Liver (tissue), 9 donors: Measurements from ENCODE around the gene GNAS-AS1. TPM values are rescaled to one million over a fixed set of nuclear protein-coding genes. Genes with fewer than 3 reads are reported as not detected.

Experiments used
- DNase-seq: peaks from one replicate; pipeline ENCODE4 v3.0.0-alpha.2; 2017; ENCODE audit warnings: low spot score
- H3K27ac ChIP-seq, 2 donors: one replicate each; pipeline ENCODE4 v1.7.0; 2013; ENCODE audit warnings: inconsistent platforms in 2 of 2, low read length in 2 of 2, control low read depth in 1 of 2, low read depth in 1 of 2, mild to moderate bottlenecking in 1 of 2
- H3K27me3 ChIP-seq, 4 donors: one replicate each; pipeline versions ENCODE4 v1.6.1 to v1.7.0; 2013; ENCODE audit warnings: low read length in 3 of 4, inconsistent platforms in 1 of 4, mild to moderate bottlenecking in 1 of 4, moderate library complexity in 1 of 4; ENCODE audit not compliant: control insufficient read depth in 4 of 4, insufficient read depth in 4 of 4
- H3K36me3 ChIP-seq, 4 donors: one replicate each; pipeline versions ENCODE4 v1.6.1 to v1.7.0; 2013; ENCODE audit warnings: low read length in 3 of 4, mild to moderate bottlenecking in 3 of 4, low read depth in 1 of 4, moderate library complexity in 1 of 4; ENCODE audit not compliant: control insufficient read depth in 4 of 4, insufficient read depth in 3 of 4
- H3K4me1 ChIP-seq, 4 donors: one replicate each; pipeline versions ENCODE4 v1.6.1 to v1.7.0; 2013; ENCODE audit warnings: low read length in 3 of 4, mild to moderate bottlenecking in 3 of 4, moderate library complexity in 1 of 4; ENCODE audit not compliant: control insufficient read depth in 4 of 4, insufficient read depth in 4 of 4
- H3K4me3 ChIP-seq, 3 donors: one replicate each; pipeline versions ENCODE4 v1.6.1 to v1.7.0; 2013; ENCODE audit warnings: low read length in 3 of 3, control low read depth in 1 of 3, low read depth in 1 of 3, mild to moderate bottlenecking in 1 of 3
- H3K9ac ChIP-seq, 2 donors: one replicate each; pipeline ENCODE4 v1.7.0; 2013; ENCODE audit warnings: low read length in 2 of 2, mild to moderate bottlenecking in 2 of 2, moderate library complexity in 2 of 2, control low read depth in 1 of 2, low read depth in 1 of 2
- H3K9me3 ChIP-seq, 4 donors: one replicate each; pipeline versions ENCODE4 v1.6.1 to v1.7.0; 2013; ENCODE audit warnings: low read length in 3 of 4; ENCODE audit not compliant: control insufficient read depth in 4 of 4
- CTCF ChIP-seq: fragments of 150-350 bp; IDR thresholded peaks from 2 replicates; pipeline ENCODE4 v1.5.1; 2017; ENCODE audit warnings: improper control_type of control experiment, low read depth, low read length; ENCODE audit not compliant: missing input control
- EGR1 ChIP-seq, 2 donors: IDR thresholded peaks; 2 replicates each; pipeline ENCODE4 v1.6.1; 2016 to 2018; ENCODE audit warnings: antibody characterized with exemption in 2 of 2, low read depth in 2 of 2
- FOXA1 ChIP-seq: IDR thresholded peaks from 2 replicates; pipeline ENCODE4 v1.6.1; 2016; ENCODE audit warnings: antibody characterized with exemption
- FOXA2 ChIP-seq: IDR thresholded peaks from 2 replicates; pipeline ENCODE4 v1.6.1; 2016; ENCODE audit warnings: antibody characterized with exemption
- GABPA ChIP-seq, 2 donors: IDR thresholded peaks in 1 of 2; conservative IDR thresholded peaks in 1 of 2; 2 replicates each; pipeline ENCODE4 v1.6.1; 2016; ENCODE audit warnings: antibody characterized with exemption in 2 of 2, mild to moderate bottlenecking in 1 of 2, moderate library complexity in 1 of 2
- HNF4A ChIP-seq, 2 donors: conservative IDR thresholded peaks; 2 replicates each; pipeline ENCODE4 v1.6.1; 2016; ENCODE audit warnings: antibody characterized with exemption in 2 of 2, mild to moderate bottlenecking in 2 of 2
- HNF4G ChIP-seq: IDR thresholded peaks from 2 replicates; pipeline ENCODE4 v1.6.1; 2016; ENCODE audit warnings: antibody characterized with exemption
- JUND ChIP-seq, 2 donors: IDR thresholded peaks; 2 replicates each; pipeline ENCODE4 v1.6.1; 2016; ENCODE audit warnings: antibody characterized with exemption in 2 of 2
- NR2F2 ChIP-seq: IDR thresholded peaks from 2 replicates; pipeline ENCODE4 v1.6.1; 2016; ENCODE audit warnings: antibody characterized with exemption
- RAD21 ChIP-seq, 2 donors: IDR thresholded peaks; 2 replicates each; pipeline ENCODE4 v1.6.1; 2016; ENCODE audit warnings: antibody characterized with exemption in 2 of 2, mild to moderate bottlenecking in 2 of 2
- RXRA ChIP-seq, 2 donors: IDR thresholded peaks; 2 replicates each; pipeline ENCODE4 v1.6.1; 2017 to 2018; ENCODE audit warnings: antibody characterized with exemption in 2 of 2, mild to moderate bottlenecking in 1 of 2
- SP1 ChIP-seq: IDR thresholded peaks from 2 replicates; pipeline ENCODE4 v1.6.1; 2018; ENCODE audit warnings: antibody characterized with exemption, mild to moderate bottlenecking
- TAF1 ChIP-seq: conservative IDR thresholded peaks from 2 replicates; pipeline ENCODE4 v1.6.1; 2016; ENCODE audit warnings: antibody characterized with exemption, mild to moderate bottlenecking
- YY1 ChIP-seq: IDR thresholded peaks from 2 replicates; pipeline ENCODE4 v1.6.1; 2016; ENCODE audit warnings: antibody characterized with exemption, mild to moderate bottlenecking
- WGBS: extraction: QIAGEN DNeasy Blood & Tissue Kit; methylation state at CpG from one replicate; pipeline ENCODE4 v1.1.7; 2013; 5-methylcytosine and 5-hydroxymethylcytosine counted together
- polyA plus RNA-seq, 2 donors: library from polyadenylated mRNA; stranded (reverse) in 1 of 2; unstranded in 1 of 2; fragments of 200-250 nt in 1 of 2; fragments of >200 nt in 1 of 2; fragmentation: Nextera tagmentation in 1 of 2; extraction: Ambion mirVana in 1 of 2; gene quantifications; one replicate each; pipeline versions ENCODE4 v1.2.1 to v1.2.3, GENCODE V29; 2013 to 2015
- total RNA-seq, 2 donors: library from RNA; depleted of rRNA; stranded (reverse); fragments of >200 nt; gene quantifications; one replicate each; pipeline ENCODE4 v1.2.3, GENCODE V29; 2014
- TF ChIP-seq, protein P1 (sequence below): IDR thresholded peaks from 2 replicates; pipeline ENCODE4 v1.6.1; 2016; ENCODE audit warnings: antibody characterized with exemption
- TF ChIP-seq, protein P2 (sequence below): IDR thresholded peaks from 2 replicates; pipeline ENCODE4 v1.6.1; 2016; ENCODE audit warnings: antibody characterized with exemption
- TF ChIP-seq, protein P3 (sequence below): IDR thresholded peaks from 2 replicates; pipeline ENCODE4 v1.6.1; 2016; ENCODE audit warnings: antibody characterized with exemption
- TF ChIP-seq, protein P4 (sequence below): IDR thresholded peaks from 2 replicates; pipeline ENCODE4 v1.6.1; 2016; ENCODE audit warnings: antibody characterized with exemption, mild to moderate bottlenecking
- donor health status: healthy.
- donor health status: healthy.
- donor health status: healthy.
- donor health status: healthy.
- donor health status: healthy.

Gene GNAS-AS1
- total and polyA plus RNA-seq, 4 donors, result 0.08 to 0.42 (median 0.09) TPM; not detected in 1

GRCh38 chr20:58776109-58776508 is 74.6 kb downstream of the GNAS-AS1 start:
- Histone ChIP-seq H3K36me3 (no peaks in the 10 kb centered on the region), H3K27ac (no peak overlapping the region), H3K9me3 (no peaks in the 10 kb centered on the region), H3K9ac (no peak overlapping the region), H3K27me3 (peaks cover 0 to 2% (median 0%) of the 10 kb centered on the region in 4 donors), H3K4me1 (no peaks in the 10 kb centered on the region), H3K4me3 (no peak overlapping the region)
- 76% methylated on average over 3 of the region's 3 CpGs for WGBS
- no peak for DNase-seq
- TF ChIP-seq EGR1 (IDR thresholded peaks at IDR 0.05; ENCODE audit: low read depth in 2 of 2) (no peak), HNF4A (conservative IDR thresholded peaks at IDR 0.05) (no peak), FOXA2 (no peak), TAF1 (no peak), HNF4G (no peak), JUND (IDR thresholded peaks at IDR 0.05) (no peak), RXRA (IDR thresholded peaks at IDR 0.05) (no peak), CTCF (no peak)
- TF ChIP-seq, protein P1, sequence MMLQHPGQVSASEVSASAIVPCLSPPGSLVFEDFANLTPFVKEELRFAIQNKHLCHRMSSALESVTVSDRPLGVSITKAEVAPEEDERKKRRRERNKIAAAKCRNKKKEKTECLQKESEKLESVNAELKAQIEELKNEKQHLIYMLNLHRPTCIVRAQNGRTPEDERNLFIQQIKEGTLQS, result no peak

DNA sequence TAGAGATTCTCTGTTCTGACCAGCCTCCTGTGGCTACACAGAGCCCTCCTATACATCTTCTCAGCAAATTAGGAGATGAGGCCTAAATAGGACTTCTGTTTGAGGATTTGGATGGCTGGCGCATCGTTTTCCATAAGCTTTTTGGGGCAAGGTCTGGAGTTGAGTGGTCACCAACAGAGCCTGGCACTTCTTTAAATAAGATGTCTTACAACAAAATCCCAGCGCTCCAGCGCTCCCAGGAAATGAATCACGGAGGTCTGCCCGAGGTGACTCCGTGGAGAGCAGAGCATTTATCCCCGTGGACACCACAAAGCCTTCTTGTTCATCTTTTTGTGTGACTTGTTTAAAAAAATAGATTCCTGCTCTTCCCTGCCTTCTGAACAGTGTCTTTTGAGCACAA is 75.3 kb downstream of the GNAS-AS1 start:
- WGBS, result 85% methylated on average over 8 of the region's 8 CpGs
- H3K27ac ChIP-seq, result no peak overlapping the region
- H3K27me3 ChIP-seq, result peaks cover 0 to 2% (median 0%) of the 10 kb centered on the region in 4 donors
- no peaks in the 10 kb centered on the region for H3K4me1 ChIP-seq
- H3K4me3 ChIP-seq, result no peak overlapping the region
- DNase-seq, result no peak
- TF ChIP-seq FOXA1 (no peak), HNF4G (no peak), RAD21 (IDR thresholded peaks at IDR 0.05) (no peak), JUND (IDR thresholded peaks at IDR 0.05) (no peak), FOXA2 (no peak), SP1 (no peak), HNF4A (conservative IDR thresholded peaks at IDR 0.05) (no peak), CTCF (no peak), EGR1 (IDR thresholded peaks at IDR 0.05; ENCODE audit: low read depth in 2 of 2) (no peak), YY1 (no peak), GABPA (IDR thresholded peaks at IDR 0.05 in 1 of 2, conservative IDR thresholded peaks at IDR 0.05 in 1 of 2) (no peak), NR2F2 (no peak)
- TF ChIP-seq, protein P2, sequence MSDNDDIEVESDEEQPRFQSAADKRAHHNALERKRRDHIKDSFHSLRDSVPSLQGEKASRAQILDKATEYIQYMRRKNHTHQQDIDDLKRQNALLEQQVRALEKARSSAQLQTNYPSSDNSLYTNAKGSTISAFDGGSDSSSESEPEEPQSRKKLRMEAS, result no peak
- TF ChIP-seq, protein P3, sequence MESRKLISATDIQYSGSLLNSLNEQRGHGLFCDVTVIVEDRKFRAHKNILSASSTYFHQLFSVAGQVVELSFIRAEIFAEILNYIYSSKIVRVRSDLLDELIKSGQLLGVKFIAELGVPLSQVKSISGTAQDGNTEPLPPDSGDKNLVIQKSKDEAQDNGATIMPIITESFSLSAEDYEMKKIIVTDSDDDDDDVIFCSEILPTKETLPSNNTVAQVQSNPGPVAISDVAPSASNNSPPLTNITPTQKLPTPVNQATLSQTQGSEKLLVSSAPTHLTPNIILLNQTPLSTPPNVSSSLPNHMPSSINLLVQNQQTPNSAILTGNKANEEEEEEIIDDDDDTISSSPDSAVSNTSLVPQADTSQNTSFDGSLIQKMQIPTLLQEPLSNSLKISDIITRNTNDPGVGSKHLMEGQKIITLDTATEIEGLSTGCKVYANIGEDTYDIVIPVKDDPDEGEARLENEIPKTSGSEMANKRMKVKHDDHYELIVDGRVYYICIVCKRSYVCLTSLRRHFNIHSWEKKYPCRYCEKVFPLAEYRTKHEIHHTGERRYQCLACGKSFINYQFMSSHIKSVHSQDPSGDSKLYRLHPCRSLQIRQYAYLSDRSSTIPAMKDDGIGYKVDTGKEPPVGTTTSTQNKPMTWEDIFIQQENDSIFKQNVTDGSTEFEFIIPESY, result no peak
- TF ChIP-seq, protein P4, sequence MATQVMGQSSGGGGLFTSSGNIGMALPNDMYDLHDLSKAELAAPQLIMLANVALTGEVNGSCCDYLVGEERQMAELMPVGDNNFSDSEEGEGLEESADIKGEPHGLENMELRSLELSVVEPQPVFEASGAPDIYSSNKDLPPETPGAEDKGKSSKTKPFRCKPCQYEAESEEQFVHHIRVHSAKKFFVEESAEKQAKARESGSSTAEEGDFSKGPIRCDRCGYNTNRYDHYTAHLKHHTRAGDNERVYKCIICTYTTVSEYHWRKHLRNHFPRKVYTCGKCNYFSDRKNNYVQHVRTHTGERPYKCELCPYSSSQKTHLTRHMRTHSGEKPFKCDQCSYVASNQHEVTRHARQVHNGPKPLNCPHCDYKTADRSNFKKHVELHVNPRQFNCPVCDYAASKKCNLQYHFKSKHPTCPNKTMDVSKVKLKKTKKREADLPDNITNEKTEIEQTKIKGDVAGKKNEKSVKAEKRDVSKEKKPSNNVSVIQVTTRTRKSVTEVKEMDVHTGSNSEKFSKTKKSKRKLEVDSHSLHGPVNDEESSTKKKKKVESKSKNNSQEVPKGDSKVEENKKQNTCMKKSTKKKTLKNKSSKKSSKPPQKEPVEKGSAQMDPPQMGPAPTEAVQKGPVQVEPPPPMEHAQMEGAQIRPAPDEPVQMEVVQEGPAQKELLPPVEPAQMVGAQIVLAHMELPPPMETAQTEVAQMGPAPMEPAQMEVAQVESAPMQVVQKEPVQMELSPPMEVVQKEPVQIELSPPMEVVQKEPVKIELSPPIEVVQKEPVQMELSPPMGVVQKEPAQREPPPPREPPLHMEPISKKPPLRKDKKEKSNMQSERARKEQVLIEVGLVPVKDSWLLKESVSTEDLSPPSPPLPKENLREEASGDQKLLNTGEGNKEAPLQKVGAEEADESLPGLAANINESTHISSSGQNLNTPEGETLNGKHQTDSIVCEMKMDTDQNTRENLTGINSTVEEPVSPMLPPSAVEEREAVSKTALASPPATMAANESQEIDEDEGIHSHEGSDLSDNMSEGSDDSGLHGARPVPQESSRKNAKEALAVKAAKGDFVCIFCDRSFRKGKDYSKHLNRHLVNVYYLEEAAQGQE, result no peak
- TF ChIP-seq, protein P1, result no peak
- no peaks in the 10 kb centered on the region for H3K9me3 ChIP-seq
- no peaks in the 10 kb centered on the region for H3K36me3 ChIP-seq
- H3K9ac ChIP-seq, result no peak overlapping the region
